Loucy (cell line): ENCODE data around the gene KXD1.
A peak's percentile ranks its signal among the peaks of the same experiment; 100 is the strongest.

Experiments
- H2AFZ ChIP-seq: fragments of 200-600 bp; sonication (generic); 2 replicates; pipeline ENCODE4 v1.6.0; 2016; ENCODE audit warnings: antibody characterized with exemption, mild to moderate bottlenecking, low read length, moderate library complexity
- H3F3A ChIP-seq: fragments of 200-600 bp; 2 replicates; pipeline ENCODE4 v1.6.0; 2016; ENCODE audit warnings: antibody characterized with exemption, low read depth, mild to moderate bottlenecking
- H3K27me3 ChIP-seq: fragments of 200-600 bp; sonication (generic); 2 replicates; pipeline ENCODE4 v1.6.1; 2014; ENCODE audit warnings: low read length, mild to moderate bottlenecking; ENCODE audit not compliant: insufficient read depth, poor library complexity, severe bottlenecking
- H3K36me3 ChIP-seq: fragments of 200-600 bp; sonication (generic); 2 replicates; pipeline ENCODE4 v1.6.1; 2016; ENCODE audit warnings: low read length; ENCODE audit not compliant: insufficient read depth
- H3K4me1 ChIP-seq: fragments of 200-600 bp; sonication (generic); 2 replicates; pipeline ENCODE4 v1.5.1; 2014; ENCODE audit warnings: low read length, mild to moderate bottlenecking; ENCODE audit not compliant: insufficient read depth, poor library complexity, severe bottlenecking
- H3K4me2 ChIP-seq: fragments of 200-600 bp; sonication (generic); 2 replicates; pipeline ENCODE4 v1.6.0; 2014; ENCODE audit warnings: antibody characterized with exemption, low read length, low read depth, mild to moderate bottlenecking; ENCODE audit not compliant: poor library complexity, severe bottlenecking
- H3K4me3 ChIP-seq: fragments of 200-600 bp; sonication (generic); 2 replicates; pipeline ENCODE4 v1.5.1; 2014; ENCODE audit warnings: low read length, mild to moderate bottlenecking, mixed read lengths; ENCODE audit not compliant: poor library complexity, severe bottlenecking
- H3K79me2 ChIP-seq: fragments of 200-600 bp; sonication (generic); 2 replicates; pipeline ENCODE4 v1.6.1; 2014; ENCODE audit warnings: low read length; ENCODE audit not compliant: insufficient read depth
- H3K9ac ChIP-seq: fragments of 200-600 bp; sonication (generic); 2 replicates; pipeline ENCODE4 v1.6.0; 2014; ENCODE audit warnings: mild to moderate bottlenecking, low read depth, low read length, moderate library complexity; ENCODE audit not compliant: poor library complexity, severe bottlenecking
- H3K9me2 ChIP-seq: fragments of 200-600 bp; sonication (generic); replicated peaks from 2 replicates; pipeline ENCODE4 v1.6.1; 2016; ENCODE audit warnings: low read depth, low read length, mixed read lengths
- H3K9me3 ChIP-seq: fragments of 200-600 bp; sonication (generic); 2 replicates; pipeline ENCODE4 v1.6.1; 2014; ENCODE audit warnings: mild to moderate bottlenecking, antibody characterized with exemption, low read length, low read depth; ENCODE audit not compliant: insufficient read depth
- H4K20me1 ChIP-seq: fragments of 200-600 bp; sonication (generic); 2 replicates; pipeline ENCODE4 v1.6.0; 2014; ENCODE audit warnings: antibody characterized with exemption, low read length, mild to moderate bottlenecking; ENCODE audit not compliant: insufficient read depth, poor library complexity, severe bottlenecking
- CTCF ChIP-seq: fragments of 200-600 bp; sonication (generic); conservative IDR thresholded peaks from 2 replicates; pipeline ENCODE4 v1.5.1; 2014; ENCODE audit warnings: mild to moderate bottlenecking, antibody characterized with exemption, low read length
- EZH2phosphoT487 ChIP-seq: fragments of 200-600 bp; IDR thresholded peaks from 2 replicates; pipeline ENCODE4 v1.6.1; 2018; ENCODE audit warnings: antibody characterized with exemption, mild to moderate bottlenecking, moderate library complexity, borderline replicate concordance

Gene KXD1

GRCh38 chr19:18576383-18576782 lies 18.7 kb downstream of the KXD1 start:
- Histone ChIP-seq H3F3A (peaks cover under 1% of the 10 kb centered on the region; the same call in 1 of the 2 replicates), H3K4me3 (no peak overlapping the region), H2AFZ (no peak overlapping the region), H3K4me1 (peaks cover 15% of the 10 kb centered on the region), H4K20me1 (peaks cover 21% of the 10 kb centered on the region), H3K9me3 (no peaks in the 10 kb centered on the region), H3K4me2 (no peak overlapping the region), H3K9ac (no peak overlapping the region), H3K79me2 (peaks cover 37% of the 10 kb centered on the region), H3K9me2 (no peaks in the 10 kb centered on the region), H3K36me3 (peaks cover 17% of the 10 kb centered on the region; the same call in 1 of the 2 replicates), H3K27me3 (no peaks in the 10 kb centered on the region)
- TF ChIP-seq EZH2phosphoT487 = no peak

GRCh38 chr19:18577365-18577914 lies 19.8 kb downstream of the KXD1 start:
- H3K4me2 ChIP-seq = no peak overlapping the region
- peaks cover 14% of the 10 kb centered on the region for H3K4me1 ChIP-seq
- no peak overlapping the region for H3K9ac ChIP-seq
- no peaks in the 10 kb centered on the region for H3K9me2 ChIP-seq
- H2AFZ ChIP-seq = no peak overlapping the region
- no peak overlapping the region for H3K4me3 ChIP-seq
- peaks cover 14% of the 10 kb centered on the region for H4K20me1 ChIP-seq
- TF ChIP-seq CTCF (no peak), EZH2phosphoT487 (no peak)
- peaks cover 29% of the 10 kb centered on the region for H3K79me2 ChIP-seq
- H3K36me3 ChIP-seq = peaks cover 17% of the 10 kb centered on the region; the same call in 1 of the 2 replicates
- no peaks in the 10 kb centered on the region for H3F3A ChIP-seq
- H3K9me3 ChIP-seq = no peaks in the 10 kb centered on the region
- H3K27me3 ChIP-seq = no peaks in the 10 kb centered on the region

- no peaks in the 10 kb centered on the region for H3K27me3 ChIP-seq
- no peak overlapping the region for H3K9ac ChIP-seq
- H3K9me3 ChIP-seq = no peaks in the 10 kb centered on the region
- H3F3A ChIP-seq = no peaks in the 10 kb centered on the region
- no peak for TF ChIP-seq EZH2phosphoT487
- TF ChIP-seq CTCF = no peak
- H3K9me2 ChIP-seq = no peaks in the 10 kb centered on the region
- peaks cover under 1% of the 10 kb centered on the region; the same call in 1 of the 2 replicates for H3K79me2 ChIP-seq
- H3K4me1 ChIP-seq = no peaks in the 10 kb centered on the region
- no peaks in the 10 kb centered on the region for H4K20me1 ChIP-seq
- peaks cover 7% of the 10 kb centered on the region; the same call in 1 of the 2 replicates for H3K36me3 ChIP-seq
- H3K4me2 ChIP-seq = no peak overlapping the region
- no peak overlapping the region for H2AFZ ChIP-seq
- no peak overlapping the region for H3K4me3 ChIP-seq
Measured at GRCh38 chr19:18580311-18580710, 22.6 kb downstream of the KXD1 start.

- no peak overlapping the region for H3K4me2 ChIP-seq
- no peak overlapping the region for H3K4me3 ChIP-seq
- H3K27me3 ChIP-seq = no peaks in the 10 kb centered on the region
- H3K4me1 ChIP-seq = peaks cover 13% of the 10 kb centered on the region
- H4K20me1 ChIP-seq = peaks cover 4% of the 10 kb centered on the region
- H3K79me2 ChIP-seq = peaks cover 7% of the 10 kb centered on the region
- no peaks in the 10 kb centered on the region for H3F3A ChIP-seq
- no peaks in the 10 kb centered on the region for H3K9me2 ChIP-seq
- no peaks in the 10 kb centered on the region for H3K9me3 ChIP-seq
- H3K9ac ChIP-seq = no peak overlapping the region
- no peaks in the 10 kb centered on the region for H3K36me3 ChIP-seq
- H2AFZ ChIP-seq = no peak overlapping the region
- TF ChIP-seq EZH2phosphoT487 (no peak), CTCF (0 out of 2 replicates have a peak, but pooled peaks have one; percentile 13)
Measured at GRCh38 chr19:18586306-18586705, 28.6 kb downstream of the KXD1 start.
